ENCODE results near the gene OR13A1. TPM values are rescaled to one million over a fixed set of nuclear protein-coding genes. Genes with fewer than 3 reads are reported as not detected.
"Not testable (repeated sequence)": the region's sequence is repeated elsewhere in the genome, so short reads cannot be mapped to it uniquely, and the experiment has no call there.

Gene OR13A1
- not detected for total RNA-seq

- DNase-seq: no peak
- peaks cover 3% of the 10 kb centered on the region for H3K36me3 Mint-ChIP-seq
- peaks cover 22% of the 10 kb centered on the region for H3K9me3 Mint-ChIP-seq
- no peaks in the 10 kb centered on the region for H3K4me1 Mint-ChIP-seq
- no peak within 1 kb of the TSS for H3K4me3 Mint-ChIP-seq
- H3K27ac Mint-ChIP-seq: no peak within 1 kb of the TSS
- peaks cover 4% of the 10 kb centered on the region for H3K27me3 Mint-ChIP-seq
Measured at GRCh38 chr10:45315508-45315907, at the start of gene OR13A1. TSS of gene OR13A1 (minus strand) at chr10:45315608. CDS start at chr10:45304422, 11,186 bp downstream.

DNA sequence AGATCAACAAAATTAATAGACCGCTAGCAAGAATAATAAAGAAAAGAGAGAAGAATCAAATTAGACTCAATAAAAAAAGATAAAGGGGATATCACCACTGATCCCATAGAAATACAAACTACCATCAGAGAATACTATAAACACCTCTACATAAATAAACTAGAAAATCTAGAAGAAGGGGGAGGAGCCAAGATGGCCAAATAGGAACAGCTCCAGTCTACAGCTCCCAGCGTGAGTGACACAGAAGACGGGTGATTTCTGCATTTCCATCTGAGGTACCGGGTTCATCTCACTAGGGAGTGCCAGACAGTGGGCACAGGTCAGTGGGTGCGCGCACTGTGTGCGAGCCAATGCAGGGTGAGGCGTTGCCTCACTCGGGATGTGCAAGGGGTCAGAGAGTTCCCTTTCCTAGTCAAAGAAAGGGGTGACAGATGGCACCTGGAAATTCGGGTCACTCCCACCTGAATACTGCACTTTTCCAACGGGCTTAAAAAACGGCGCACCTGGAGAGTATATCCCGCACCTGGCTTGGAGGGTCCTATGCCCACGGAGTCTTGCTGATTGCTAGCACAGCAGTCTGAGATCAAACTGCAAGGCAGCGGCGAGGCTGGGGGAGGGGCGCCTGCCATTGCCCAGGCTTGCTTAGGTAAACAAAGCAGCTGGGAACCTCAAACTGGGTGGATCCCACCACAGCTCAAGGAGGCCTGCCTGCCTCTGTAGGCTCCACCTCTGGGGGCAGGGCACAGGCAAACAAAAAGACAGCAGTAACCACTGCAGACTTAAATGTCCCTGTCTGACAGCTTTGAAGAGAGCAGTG, 46.8 kb upstream of the OR13A1 start:
- not testable (repeated sequence) for H3K27me3 Mint-ChIP-seq, DNase-seq, H3K9me3 Mint-ChIP-seq, H3K4me3 Mint-ChIP-seq, H3K4me1 Mint-ChIP-seq, H3K36me3 Mint-ChIP-seq, H3K27ac Mint-ChIP-seq

DNA sequence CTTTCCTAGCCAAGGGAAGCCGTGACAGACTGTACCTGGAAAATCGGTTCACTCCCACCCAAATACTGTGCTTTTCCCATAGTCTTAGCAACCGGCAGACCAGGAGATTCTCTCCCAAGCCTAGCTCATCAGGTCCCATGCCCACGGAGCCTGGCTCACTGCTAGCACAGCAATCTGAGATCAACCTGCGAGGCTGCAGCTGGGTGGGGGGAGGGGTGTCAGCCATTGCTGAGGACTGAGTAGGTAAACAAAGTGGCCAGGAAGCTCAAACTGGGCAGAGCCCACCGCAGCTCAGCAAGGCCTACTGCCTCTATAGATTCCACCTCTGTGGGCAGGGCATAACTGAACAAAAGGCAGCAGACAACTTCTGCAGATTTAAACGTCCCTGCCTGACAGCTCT, 43.6 kb upstream of the OR13A1 start:
- not testable (repeated sequence) for H3K4me1 Mint-ChIP-seq, H3K9me3 Mint-ChIP-seq, H3K36me3 Mint-ChIP-seq, H3K27me3 Mint-ChIP-seq, H3K4me3 Mint-ChIP-seq, H3K27ac Mint-ChIP-seq, DNase-seq

DNA sequence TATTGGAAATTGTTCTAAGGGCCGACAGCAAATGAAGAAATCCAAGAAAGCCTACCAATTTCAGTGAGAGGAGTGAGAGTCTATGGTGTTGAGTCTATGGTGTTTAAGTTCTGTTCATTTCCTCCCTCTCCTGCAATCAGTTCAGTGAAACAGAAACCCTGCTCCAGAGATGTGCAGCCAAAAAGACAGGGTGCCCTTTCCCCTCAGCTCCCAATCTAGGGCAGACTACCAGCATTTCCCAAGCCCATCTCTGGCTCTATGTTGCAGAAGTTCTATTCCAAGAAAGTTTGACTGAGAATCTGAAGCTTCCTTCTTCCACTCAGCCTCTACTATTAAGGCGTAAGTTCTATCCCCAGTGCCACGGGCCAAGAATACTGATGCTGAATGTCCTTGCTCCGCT, 40.1 kb upstream of the OR13A1 start:
- Mint-ChIP-seq H3K36me3 (no peaks in the 10 kb centered on the region), H3K27ac (no peak overlapping the region), H3K4me3 (no peak overlapping the region), H3K27me3 (no peaks in the 10 kb centered on the region), H3K4me1 (peaks cover 14% of the 10 kb centered on the region), H3K9me3 (no peaks in the 10 kb centered on the region)
- no peak for DNase-seq

DNA sequence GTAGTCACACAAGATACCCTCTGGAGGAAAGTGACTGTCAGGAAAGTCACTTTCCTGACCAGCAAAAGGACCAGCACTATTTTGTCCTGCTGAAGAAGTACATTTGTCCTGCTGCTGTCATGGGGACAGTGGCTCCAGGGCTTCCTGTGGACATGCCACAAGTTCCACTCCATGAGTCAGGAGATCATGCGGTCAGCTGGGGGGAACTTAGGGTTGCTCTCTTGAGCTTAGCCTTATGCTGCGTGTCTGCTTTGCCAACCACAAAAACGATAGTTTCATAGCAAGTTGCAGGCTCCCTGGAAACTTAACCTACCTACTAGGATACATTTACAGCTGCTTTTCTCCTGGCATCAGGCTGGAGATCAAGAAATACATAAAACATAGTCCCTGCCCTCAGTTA, 38.9 kb upstream of the OR13A1 start:
- no peak for DNase-seq
- H3K27me3 Mint-ChIP-seq: no peaks in the 10 kb centered on the region
- H3K4me1 Mint-ChIP-seq: peaks cover 14% of the 10 kb centered on the region
- H3K36me3 Mint-ChIP-seq: no peaks in the 10 kb centered on the region
- H3K9me3 Mint-ChIP-seq: no peaks in the 10 kb centered on the region
- no peak overlapping the region for H3K4me3 Mint-ChIP-seq
- no peak overlapping the region for H3K27ac Mint-ChIP-seq

- Mint-ChIP-seq H3K27me3 (no peaks in the 10 kb centered on the region), H3K36me3 (peaks cover 2% of the 10 kb centered on the region), H3K4me3 (no peak overlapping the region), H3K4me1 (peaks cover 14% of the 10 kb centered on the region), H3K9me3 (peaks cover 3% of the 10 kb centered on the region), H3K27ac (no peak overlapping the region)
- no peak for DNase-seq
Measured at GRCh38 chr10:45353186-45353585, 37.8 kb upstream of the OR13A1 start.

DNA sequence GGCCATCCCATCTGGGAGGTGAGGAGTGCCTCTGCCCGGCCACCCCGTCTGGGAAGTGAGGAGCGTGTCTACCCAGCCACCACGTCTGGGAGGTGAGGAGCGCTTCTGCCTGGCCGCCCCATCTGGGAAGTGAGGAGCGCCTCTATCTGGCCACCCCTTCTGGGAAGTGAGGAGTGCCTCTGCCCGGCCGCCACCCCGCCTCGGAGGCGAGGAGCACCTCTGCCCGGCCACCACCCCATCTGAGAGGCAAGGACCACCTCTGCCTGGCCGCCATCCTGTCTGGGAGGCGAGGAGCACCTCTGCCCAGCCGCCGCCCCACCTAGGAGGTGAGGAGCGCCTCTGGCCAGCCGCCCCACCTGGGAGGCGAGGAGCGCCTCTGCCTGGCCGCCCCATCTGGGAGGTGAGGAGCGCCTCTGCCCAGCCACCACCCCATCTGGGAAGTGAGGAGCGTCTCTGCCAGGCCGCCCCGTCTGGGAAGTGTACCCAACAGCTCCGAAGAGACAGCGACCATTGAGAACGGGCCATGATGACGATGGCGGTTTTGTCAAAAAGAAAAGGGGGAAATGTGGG, 32.9 kb upstream of the OR13A1 start:
- not testable (repeated sequence) for H3K27me3 Mint-ChIP-seq, DNase-seq, H3K4me1 Mint-ChIP-seq, H3K27ac Mint-ChIP-seq, H3K9me3 Mint-ChIP-seq, H3K36me3 Mint-ChIP-seq, H3K4me3 Mint-ChIP-seq

DNA sequence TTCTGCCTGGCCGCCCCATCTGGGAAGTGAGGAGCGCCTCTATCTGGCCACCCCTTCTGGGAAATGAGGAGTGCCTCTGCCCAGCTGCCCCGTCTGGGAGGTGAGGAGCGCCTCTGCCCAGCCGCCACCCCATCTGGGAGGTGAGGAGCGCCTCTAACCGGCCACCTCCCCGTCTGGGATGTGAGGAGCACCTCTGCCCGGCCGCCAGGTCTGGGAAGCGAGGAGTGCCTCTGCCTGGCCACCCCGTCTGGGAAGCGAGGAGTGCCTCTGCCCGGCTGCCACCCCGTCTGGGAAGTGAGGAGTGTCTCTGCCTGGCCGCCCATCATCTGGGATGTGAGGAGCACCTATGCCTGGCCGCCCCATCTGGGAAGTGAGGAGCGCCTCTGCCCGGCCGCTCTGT, 32.1 kb upstream of the OR13A1 start:
- H3K27me3 Mint-ChIP-seq, H3K36me3 Mint-ChIP-seq, H3K9me3 Mint-ChIP-seq, H3K27ac Mint-ChIP-seq, H3K4me1 Mint-ChIP-seq, DNase-seq, H3K4me3 Mint-ChIP-seq: not testable (repeated sequence)

- not testable (repeated sequence) for H3K27me3 Mint-ChIP-seq, H3K4me1 Mint-ChIP-seq, DNase-seq, H3K36me3 Mint-ChIP-seq, H3K4me3 Mint-ChIP-seq, H3K9me3 Mint-ChIP-seq, H3K27ac Mint-ChIP-seq
Measured at GRCh38 chr10:45346652-45347335, 31.4 kb upstream of the OR13A1 start.

GRCh38 chr10:45340420-45340819, 25.0 kb upstream of the OR13A1 start:
- H3K9me3 Mint-ChIP-seq, DNase-seq, H3K4me3 Mint-ChIP-seq, H3K36me3 Mint-ChIP-seq, H3K4me1 Mint-ChIP-seq, H3K27ac Mint-ChIP-seq, H3K27me3 Mint-ChIP-seq: not testable (repeated sequence)

DNA sequence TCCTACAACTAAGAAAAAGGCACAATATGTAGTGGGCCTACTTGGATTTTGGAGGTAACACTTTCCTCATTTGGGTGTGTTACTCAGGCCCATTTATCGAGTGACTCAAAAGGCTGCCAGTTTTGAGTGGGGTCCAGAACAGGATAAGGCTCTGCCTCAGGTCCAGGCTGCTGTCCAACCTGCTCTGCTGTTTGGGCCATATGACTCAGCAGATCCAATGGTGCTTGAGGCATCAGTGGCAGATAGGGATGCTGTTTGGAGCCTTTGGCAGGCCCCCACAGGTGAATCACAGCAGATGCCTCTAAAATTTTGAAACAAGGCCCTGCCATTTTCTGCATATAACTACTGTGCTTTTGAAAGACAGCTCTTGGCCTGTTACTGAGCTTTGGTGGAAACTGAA, 24.5 kb upstream of the OR13A1 start:
- no peak overlapping the region for H3K4me3 Mint-ChIP-seq
- no peak for DNase-seq
- no peaks in the 10 kb centered on the region for H3K4me1 Mint-ChIP-seq
- H3K9me3 Mint-ChIP-seq: peaks cover 4% of the 10 kb centered on the region
- peaks cover 2% of the 10 kb centered on the region for H3K36me3 Mint-ChIP-seq
- no peak overlapping the region for H3K27ac Mint-ChIP-seq
- H3K27me3 Mint-ChIP-seq: no peaks in the 10 kb centered on the region

DNA sequence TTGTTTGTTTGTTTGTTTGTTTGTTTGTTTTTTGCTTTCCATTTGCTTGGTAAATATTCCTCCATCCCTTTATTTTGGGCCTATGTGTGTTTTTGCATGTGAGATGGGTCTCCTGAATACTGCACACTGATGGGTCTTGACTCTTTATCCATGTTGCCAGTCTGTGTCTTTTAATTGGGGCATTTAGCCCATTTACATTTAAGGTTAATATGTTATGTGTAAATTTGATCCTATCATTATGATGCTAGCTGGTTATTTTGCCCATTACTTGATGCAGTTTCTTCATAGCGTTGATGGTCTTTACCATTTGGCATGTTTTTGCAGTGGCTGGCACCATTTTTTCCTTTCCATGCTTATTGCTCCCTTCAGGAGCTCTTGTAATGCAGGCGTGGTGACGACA, 16.4 kb upstream of the OR13A1 start:
- not testable (repeated sequence) for H3K36me3 Mint-ChIP-seq, H3K4me3 Mint-ChIP-seq, H3K4me1 Mint-ChIP-seq, DNase-seq, H3K9me3 Mint-ChIP-seq, H3K27ac Mint-ChIP-seq
- peaks cover 13% of the 10 kb centered on the region for H3K27me3 Mint-ChIP-seq

DNA sequence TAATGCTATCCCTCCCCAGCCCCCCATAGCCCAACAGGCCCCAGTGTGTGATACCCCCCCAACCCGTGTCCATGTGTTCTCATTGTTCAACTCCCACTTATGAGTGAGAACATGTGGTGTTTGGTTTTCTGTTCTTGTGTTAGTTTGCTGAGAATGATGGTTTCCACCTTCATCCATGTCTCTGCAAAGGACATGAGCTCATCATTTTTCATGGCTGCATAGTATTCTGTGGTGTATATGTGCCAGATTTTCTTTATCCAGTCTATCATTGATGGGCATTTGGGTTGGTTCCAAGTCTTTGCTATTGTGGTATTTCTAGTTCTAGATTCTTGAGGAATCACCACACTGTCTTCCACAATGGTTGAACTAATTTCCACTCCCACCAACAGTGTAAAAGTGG, 11.5 kb upstream of the OR13A1 start:
- H3K9me3 Mint-ChIP-seq, H3K36me3 Mint-ChIP-seq, H3K4me3 Mint-ChIP-seq, H3K27ac Mint-ChIP-seq, H3K4me1 Mint-ChIP-seq, DNase-seq: not testable (repeated sequence)
- peaks cover 15% of the 10 kb centered on the region for H3K27me3 Mint-ChIP-seq

GRCh38 chr10:45325116-45325515, 9.7 kb upstream of the OR13A1 start:
- DNase-seq: no peak
- peaks cover 4% of the 10 kb centered on the region for H3K9me3 Mint-ChIP-seq
- peaks cover 4% of the 10 kb centered on the region for H3K27me3 Mint-ChIP-seq
- no peak overlapping the region for H3K4me3 Mint-ChIP-seq
- H3K36me3 Mint-ChIP-seq: no peaks in the 10 kb centered on the region
- no peaks in the 10 kb centered on the region for H3K4me1 Mint-ChIP-seq
- H3K27ac Mint-ChIP-seq: no peak overlapping the region

DNA sequence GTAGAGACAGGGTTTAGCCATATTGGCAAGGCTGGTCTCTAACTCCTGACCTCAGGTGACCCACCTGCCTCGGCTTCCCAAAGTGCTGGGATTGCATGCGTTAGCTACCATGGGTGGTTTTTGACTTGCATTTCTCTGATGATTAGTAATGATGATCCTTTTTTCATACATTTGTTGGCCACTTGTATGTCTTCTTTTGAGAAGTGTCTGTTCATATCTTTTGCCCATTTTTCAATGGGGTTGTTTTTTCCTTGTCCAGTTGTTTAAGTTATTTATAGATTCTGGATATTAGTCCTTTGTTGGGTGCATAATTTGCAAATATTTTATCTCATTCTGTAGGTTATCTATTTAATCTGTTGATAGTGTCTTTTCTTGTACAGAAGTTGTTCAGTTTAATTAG, 4.3 kb upstream of the OR13A1 start:
- no peaks in the 10 kb centered on the region for H3K4me1 Mint-ChIP-seq
- no peak overlapping the region for H3K4me3 Mint-ChIP-seq
- no peaks in the 10 kb centered on the region for H3K36me3 Mint-ChIP-seq
- peaks cover 3% of the 10 kb centered on the region for H3K9me3 Mint-ChIP-seq
- H3K27me3 Mint-ChIP-seq: peaks cover 4% of the 10 kb centered on the region
- DNase-seq: no peak
- no peak overlapping the region for H3K27ac Mint-ChIP-seq

Data from activated naive CD8-positive, alpha-beta T cell treated with anti-CD3 and anti-CD28 coated beads for 36 hours (primary cell).